RWPE1 (cell line): ENCODE data around the gene DTX3L.

Experiments used
- CTCF ChIA-PET: fragments of 350-600 bp; sonication (Branson Sonifier 250); formaldehyde crosslinking; extraction: SDS; loops from one replicate; lab custom pipeline; 2021; lab: Yijun Ruan, JAX
- POLR2A ChIA-PET: fragments of 400-600 bp; formaldehyde crosslinking; extraction: SDS; loops from one replicate; lab custom pipeline; 2020; ENCODE audit warnings: antibody characterized with exemption; ENCODE audit not compliant: low non-redundant PET; lab: Yijun Ruan, JAX
- DNase-seq: peaks from one replicate; pipeline ENCODE4 v3.0.0; 2012; ENCODE audit warnings: low spot score
- H3K27ac ChIP-seq: fragments of 450-650 bp; 2 replicates; pipeline ENCODE4 v1.5.1; 2017
- CTCF ChIP-seq: fragments of 450-650 bp; conservative IDR thresholded peaks from 2 replicates; pipeline ENCODE4 v1.5.1; 2017; ENCODE audit warnings: low read depth, mild to moderate bottlenecking

DTX3L gene

GRCh38 chr3:122581622-122582021 is 17.5 kb downstream of the DTX3L start:
- DNase-seq: no peak
- H3K27ac ChIP-seq: no peak overlapping the region
- ChIA-PET POLR2A (no interaction called here), CTCF (interaction anchor here (0.7 kb wide), 2 partner anchors 175 to 616 kb away, joined by 3 read pairs; no protein-coding TSS in a partner anchor)
- no peak for TF ChIP-seq CTCF

GRCh38 chr3:122582390-122582789 is 18.3 kb downstream of the DTX3L start:
- ChIA-PET POLR2A (no interaction called here), CTCF (interaction anchor here (0.6 kb wide), 1 partner anchor 453 kb away, joined by 3 read pairs; no protein-coding TSS in a partner anchor)
- TF ChIP-seq CTCF: no peak
- no peak overlapping the region for H3K27ac ChIP-seq
- no peak for DNase-seq

GRCh38 chr3:122586098-122586497 is 22.0 kb downstream of the DTX3L start:
- no peak for DNase-seq
- ChIA-PET POLR2A (no interaction called here), CTCF (interaction anchor here (0.7 kb wide), 1 partner anchor 620 kb away, joined by 3 read pairs; no protein-coding TSS in a partner anchor)
- TF ChIP-seq CTCF: no peak
- no peak overlapping the region for H3K27ac ChIP-seq

- ChIA-PET POLR2A (no interaction called here), CTCF (no interaction called here)
- no peak for TF ChIP-seq CTCF
- DNase-seq: no peak
- no peak overlapping the region for H3K27ac ChIP-seq
These were observed 22.8 kb downstream of the DTX3L start for GRCh38 chr3:122586773-122587485.

- CTCF ChIA-PET: no interaction called here
- DNase-seq: no peak
- POLR2A ChIA-PET: no interaction called here
- TF ChIP-seq CTCF: no peak
- H3K27ac ChIP-seq: no peak overlapping the region
These were observed 23.4 kb downstream of the DTX3L start for GRCh38 chr3:122587572-122587971.

- no peak for TF ChIP-seq CTCF
- CTCF ChIA-PET: no interaction called here
- DNase-seq: no peak
- POLR2A ChIA-PET: no interaction called here
- H3K27ac ChIP-seq: no peak overlapping the region
These were observed 25.2 kb downstream of the DTX3L start for GRCh38 chr3:122589297-122589696.
